GM04503 (cell line): ENCODE measurements around the gene SAMD4A.
A peak's percentile ranks its signal among the peaks of the same experiment; 100 is the strongest.

Experiments
- DNase-seq: peaks from one replicate; pipeline ENCODE4 v3.0.0-alpha.2; 2012; ENCODE audit warnings: low read depth

Gene SAMD4A

DNA sequence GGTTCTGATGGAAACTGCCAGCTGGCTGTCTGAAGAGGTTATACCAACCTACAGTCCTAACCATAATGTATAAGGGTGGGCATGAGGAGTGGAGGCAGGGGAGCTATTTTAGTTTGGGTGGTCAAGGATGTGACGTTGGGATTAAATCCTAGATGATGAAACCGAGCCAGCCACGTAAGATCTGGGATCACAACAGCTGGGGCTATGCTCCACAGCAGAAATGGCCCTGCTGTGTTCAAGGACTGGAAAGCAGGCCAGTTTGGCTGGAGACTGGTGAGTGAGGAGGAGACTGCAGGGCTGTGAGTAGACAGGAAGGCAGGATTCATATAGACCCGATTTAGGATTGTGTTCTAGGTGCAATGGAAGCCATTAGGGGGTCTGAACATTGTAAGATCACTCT is 66.1 kb downstream of the SAMD4A start:
- no peak for DNase-seq

DNA sequence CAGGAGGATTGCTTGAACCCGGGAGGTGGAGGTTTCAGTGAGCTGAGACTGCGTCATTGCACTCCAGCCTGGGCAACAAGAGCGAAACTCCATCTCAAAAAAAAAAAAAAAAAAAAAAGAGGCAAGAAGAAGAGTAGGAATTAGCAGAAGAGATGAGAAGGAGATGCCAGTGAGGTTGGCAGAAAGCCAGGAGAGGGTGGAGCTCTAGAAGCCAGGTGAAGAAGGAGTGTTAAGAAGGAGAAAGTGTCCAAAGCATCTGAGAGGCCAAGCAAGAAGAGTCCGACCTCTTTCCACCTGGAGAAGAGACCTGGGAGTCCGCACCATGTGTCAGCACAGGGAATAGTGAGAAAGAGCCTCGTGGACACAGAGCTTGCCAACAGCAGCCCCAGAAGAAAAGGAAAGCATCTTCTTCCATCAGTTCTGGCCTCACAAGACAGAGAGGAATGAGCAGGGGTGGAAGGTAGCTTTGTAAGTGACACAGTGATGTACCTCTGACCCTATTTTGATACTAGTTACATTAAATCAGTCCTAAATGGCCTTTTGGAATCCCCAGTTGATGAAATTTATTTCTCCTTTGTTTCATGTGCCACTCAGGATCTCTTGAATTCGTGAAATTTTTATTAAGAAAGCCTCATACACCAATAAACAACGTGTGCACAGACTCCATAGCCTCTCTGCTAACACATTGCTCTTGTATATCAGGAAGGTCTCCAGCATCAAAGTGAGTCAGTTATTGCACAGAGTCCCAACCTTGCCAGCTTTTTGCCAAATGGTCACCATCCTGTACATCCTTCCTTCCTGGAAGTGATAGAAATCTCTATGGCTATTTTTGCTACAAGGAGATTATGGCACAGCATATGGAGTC is 70.6 kb downstream of the SAMD4A start:
- no peak for DNase-seq

DNA sequence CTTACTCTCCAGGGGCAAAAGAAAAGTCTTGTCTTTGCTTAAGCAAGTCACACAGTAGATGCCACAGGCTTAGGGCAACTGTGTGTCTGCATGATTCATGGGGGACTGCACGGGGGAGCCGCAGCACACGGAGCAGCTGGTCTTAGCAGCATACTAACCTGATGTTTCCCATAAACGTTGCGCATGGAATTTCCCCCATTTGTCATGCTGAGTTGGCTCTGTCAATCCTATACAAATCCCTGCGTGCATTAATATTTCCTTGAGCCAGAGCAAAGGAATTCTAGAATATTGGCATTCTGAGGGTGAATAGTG is 71.2 kb downstream of the SAMD4A start:
- DNase-seq, result no peak

DNA sequence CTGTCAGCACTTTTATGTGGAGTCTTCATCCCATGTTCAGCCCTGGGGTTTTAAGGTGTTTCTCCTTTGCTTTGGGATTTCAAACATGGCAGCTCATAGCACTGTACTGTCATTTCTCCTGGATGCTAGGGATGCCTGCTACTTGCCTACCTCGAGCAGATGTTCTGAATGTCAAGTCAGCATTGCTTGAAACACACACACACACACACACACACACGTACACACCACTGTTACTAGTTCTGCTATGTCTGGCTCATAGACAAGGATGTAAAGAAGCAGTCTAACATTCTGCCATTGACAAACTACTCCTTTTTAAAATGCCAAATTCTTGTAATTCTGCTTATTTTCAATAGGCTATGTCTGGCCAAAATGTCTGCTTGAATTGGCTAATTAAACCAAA is 72.7 kb downstream of the SAMD4A start:
- no peak for DNase-seq

DNA sequence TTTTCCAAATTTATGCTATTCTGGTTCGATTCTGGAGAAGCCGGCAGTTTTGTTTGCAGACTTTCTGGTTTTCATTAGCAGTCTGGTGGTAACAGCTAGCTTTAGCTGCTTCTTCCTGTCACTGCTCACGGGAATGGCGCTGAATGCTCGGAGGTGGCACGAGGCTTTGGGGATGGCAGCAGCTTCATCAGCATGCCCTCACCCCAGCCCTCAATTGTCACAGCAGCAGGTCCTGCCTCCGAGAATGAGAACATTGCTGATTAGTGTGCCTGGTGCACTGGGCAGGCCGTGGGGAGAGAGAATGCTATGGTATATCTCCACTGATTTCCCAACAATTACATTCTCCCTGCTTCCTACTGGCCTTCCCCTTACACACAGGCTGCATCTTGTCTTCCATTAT is 73.6 kb downstream of the SAMD4A start:
- no peak for DNase-seq

DNA sequence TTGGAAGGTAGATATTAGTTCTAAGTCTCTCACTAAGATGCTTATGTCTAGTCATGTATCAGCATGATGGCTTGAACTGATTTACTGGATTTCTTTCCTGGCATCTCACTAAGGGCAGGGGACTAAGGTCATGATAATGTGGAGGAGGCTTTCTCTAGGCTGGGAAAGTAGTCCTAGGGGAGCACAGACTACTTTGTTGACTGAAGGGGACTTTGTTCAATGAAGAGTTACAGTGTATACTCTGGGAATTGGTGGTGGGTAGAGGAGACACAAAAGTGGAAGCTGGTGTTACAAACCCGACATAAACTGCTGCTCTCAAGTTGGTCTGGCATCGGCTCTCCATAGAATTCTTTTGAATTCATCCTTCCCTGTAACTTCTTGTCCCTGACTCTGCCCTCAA is 75.2 kb downstream of the SAMD4A start:
- DNase-seq, result no peak

DNA sequence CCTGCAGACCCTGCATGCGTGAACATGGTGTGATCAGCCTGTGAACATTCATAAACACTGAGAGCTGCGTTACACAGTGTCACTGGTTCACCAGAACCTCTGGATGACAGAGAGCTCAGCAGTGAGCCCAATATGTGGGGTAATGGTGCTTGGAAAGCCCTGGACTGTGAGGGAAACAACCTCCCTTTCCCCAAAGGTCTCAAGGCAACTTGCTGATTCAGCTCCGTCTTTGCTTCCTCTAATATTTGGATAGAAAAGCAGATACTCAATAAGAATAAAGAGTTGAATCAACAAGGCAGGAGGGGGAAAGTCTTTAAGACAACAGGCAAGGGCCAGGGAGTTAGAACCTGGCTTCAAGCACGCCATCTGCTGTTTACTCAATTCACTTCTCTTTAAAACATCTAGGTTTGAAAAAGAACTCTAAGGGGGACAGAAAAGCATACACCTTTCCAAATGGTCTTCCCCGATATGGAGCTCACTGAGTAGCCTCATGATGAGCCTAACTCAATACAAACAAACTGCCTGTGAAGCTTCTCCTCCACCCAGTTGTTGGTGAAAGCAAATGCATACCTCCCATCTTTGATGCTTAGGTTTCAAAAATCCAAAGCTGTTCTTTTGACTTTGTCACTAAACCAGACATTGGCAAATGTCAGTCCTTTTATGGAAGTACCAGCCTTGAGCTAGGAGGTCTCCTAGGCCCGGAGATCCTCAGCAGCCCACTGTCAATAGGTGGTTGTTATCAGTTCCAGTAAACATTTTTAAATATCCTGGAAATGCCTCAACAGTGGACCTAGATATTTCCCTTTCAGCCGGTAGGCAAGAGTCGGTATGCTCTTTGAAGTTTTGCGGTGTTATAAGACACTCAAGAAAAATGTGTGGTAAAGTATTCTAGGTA is 76.1 kb downstream of the SAMD4A start:
- no peak for DNase-seq

DNA sequence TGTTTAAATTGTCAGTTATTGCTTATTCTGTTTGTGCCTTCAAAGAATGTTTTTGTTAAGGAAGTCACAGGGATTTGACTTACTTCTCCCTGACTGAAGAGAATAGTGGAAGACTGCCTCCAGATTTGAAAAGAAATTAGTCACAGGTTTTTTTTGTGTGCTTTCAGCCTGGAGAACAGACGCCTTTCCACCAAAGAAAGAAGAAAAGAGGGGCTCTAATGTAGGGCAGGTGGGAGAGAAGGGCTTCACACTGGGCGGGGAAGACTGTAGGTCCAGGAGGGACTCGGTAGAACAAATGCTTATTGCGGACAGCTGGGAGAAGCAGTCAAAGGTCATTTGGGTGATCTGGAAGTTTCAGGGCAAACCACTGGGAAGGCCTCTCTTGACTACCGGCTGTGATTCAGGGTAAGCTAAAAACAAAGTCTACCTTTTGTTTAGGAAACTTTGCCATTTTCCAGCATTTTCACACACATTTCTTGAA is 76.8 kb downstream of the SAMD4A start:
- no peak for DNase-seq

DNA sequence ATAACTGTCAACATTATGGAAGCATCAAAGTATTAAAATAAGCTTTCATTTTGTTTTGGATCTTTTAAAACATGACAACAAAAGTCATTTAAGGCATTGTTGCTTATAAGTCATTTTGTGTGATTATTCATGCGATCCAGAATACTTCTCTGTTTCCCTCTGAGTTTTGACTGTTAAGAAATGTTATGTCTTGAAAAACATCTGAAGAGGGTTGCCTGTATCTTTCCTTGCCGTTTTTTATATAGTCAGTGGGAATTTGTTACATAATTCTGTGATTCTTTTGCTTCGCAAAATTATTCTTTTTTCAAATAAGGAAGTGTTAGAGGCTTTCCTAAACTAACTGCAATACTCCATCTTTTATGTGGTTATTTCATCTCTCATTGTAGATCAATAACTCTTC is 78.7 kb downstream of the SAMD4A start:
- no peak for DNase-seq

DNA sequence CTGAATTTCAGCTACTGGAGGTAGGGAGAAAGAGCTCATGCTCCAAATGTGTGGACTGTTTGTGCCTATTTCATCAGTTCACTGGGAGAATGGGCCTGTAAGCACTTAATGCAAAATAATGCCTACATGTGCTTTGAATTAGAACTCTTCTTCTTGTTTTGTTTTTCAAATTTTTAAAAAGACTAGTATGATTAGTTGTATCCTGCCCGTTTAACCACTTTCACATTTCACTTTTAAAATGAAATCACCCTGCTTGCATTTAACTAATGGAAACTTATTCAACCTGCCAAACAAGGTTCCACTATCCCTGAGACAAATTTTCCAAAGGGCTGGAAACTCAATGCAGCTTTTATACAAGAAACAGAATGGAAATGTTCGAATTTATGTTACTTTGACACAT is 79.7 kb downstream of the SAMD4A start:
- no peak for DNase-seq

DNA sequence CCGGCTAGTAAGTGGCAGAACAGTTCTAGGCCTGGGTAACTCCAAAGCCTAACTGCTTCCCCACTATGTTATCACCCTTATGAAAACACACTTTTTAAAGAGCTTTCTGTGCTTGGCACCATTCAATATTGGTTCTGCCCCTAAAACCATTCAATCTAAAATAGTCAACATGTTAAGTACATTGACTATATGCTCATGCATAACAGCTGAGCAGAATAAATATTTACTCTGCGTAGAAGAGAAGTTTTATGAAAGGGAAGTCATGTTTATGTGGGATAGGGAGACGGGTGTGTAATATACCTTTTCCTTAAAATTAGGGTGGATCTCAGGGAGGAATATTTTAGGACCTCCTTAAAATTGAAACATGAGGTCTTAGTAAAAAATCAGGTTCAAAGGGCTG is 80.5 kb downstream of the SAMD4A start:
- DNase-seq, result no peak

DNA sequence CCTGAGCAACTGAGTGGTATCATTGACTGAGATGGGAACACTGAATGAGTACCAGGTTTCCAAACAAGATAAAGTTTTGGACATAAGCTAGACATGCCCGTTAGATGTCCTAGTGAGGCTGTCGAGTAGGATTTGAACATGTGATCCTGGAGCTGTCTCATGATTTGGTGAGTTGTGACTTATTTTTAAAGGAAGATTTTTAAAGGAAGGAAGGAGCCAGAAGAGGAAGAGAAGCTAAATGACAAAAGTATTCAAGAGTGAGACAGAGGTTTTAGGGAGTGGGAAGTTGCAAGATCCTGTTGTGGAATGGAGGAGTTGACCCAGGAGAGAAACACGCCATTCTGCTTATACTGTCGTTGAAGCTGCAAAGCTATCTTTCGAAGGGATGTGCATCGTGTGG is 82.1 kb downstream of the SAMD4A start:
- no peak for DNase-seq

DNA sequence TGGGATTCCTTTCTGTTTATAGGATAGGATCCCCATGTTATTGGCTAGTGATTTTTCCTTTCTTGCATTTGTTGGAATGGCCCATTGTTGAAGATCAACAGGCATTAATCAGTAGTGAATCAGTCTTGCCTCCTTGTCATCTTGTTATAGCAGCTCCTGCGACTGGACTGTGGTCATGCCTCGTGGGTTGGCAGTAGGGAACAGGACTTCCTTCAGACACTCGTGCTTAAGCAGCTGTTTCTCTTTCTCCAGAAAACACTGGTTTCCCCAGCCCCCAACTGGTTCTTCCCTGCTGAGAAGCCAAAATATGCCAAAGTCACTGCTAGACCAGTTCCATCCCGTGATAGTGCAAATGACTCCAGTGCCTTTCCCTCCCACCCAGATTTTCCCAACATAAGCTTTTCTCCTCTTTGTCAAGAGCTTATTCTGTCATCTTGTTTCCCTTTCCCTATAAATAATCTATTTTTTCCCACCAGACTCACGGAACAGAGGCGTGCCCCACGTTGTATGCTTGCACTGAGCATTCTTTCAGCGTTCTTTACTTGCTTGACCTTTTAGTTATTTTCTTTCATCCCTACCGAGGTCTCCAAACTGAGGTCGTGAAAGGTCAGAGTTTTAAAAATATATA is 83.5 kb downstream of the SAMD4A start:
- peak; percentile 83 for DNase-seq

DNA sequence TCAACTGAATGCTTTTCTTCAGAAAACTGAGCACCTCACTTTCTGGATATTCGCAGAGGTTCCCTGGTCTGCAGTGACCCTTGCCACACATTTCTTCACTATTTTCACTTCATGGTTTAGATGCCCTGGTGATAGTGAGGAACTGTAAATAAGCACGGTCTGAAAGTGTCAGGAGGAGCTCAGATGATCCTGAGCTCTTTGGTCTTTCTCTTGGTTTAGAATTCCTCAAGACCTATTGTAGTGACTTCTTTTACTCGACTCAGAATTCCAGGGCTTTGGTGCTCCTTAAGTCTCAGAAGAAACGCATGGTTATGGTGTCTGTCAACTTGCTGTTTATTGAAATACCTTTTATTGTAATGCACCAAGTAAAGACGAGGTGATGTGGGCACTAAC is 84.0 kb downstream of the SAMD4A start:
- no peak for DNase-seq

DNA sequence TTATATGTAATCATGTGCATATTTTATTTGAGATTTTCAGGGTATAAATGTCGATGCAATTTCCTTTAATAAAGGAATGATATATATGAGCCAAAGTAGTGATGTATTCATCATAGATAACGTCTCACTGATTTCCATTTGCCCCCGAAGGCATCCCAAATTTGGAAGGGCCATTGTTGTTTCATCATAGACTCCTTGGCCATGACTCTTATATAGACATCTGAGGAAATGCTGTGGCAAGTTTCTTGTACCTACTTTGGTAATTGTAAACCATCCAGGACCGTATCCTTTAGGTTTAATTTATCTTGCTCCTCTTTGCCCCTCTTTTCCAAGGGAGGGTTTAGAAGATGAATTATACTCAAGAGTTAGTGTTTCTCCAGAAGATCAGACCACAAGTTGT is 84.7 kb downstream of the SAMD4A start:
- no peak for DNase-seq

DNA sequence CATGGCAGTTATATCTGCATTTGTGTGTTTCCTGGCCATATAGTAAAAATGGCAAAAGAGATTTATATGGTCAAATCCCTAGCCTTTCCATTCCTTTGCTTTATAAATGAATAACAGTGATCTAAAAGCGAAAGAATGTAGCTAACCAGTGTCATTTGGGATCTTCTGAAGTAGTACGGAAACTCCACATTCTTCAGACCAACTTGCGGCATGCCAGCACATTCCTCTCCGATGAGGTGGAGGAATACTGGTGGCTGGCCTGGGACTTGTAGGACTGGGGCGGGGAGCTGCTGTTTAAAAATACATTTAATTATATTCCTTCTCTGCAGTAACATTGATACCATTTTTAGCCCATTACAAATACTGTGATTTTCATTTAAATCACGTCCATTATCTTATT is 85.3 kb downstream of the SAMD4A start:
- DNase-seq, result peak; percentile 99

DNA sequence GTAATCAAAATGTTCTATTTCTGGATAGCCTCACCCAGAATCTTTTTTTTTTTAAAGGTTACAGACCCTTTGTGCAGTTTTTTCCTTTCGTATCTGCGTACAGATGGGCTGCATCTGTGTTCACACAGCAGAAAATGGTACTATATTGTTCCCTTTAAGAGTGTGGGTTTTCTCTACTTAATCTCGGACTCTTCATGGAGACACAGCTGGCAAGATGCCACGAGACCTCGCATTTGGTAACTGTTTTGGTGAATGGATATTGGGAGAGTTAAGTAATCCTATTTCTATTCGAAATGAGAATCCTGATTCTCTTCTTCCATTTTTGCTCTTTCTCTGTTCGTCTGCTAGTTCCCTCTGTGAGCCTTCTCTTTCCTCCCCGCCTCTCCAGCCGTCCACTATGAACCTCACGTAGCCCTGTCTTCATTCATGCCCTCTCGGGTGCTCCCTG is 85.7 kb downstream of the SAMD4A start:
- no peak for DNase-seq

DNA sequence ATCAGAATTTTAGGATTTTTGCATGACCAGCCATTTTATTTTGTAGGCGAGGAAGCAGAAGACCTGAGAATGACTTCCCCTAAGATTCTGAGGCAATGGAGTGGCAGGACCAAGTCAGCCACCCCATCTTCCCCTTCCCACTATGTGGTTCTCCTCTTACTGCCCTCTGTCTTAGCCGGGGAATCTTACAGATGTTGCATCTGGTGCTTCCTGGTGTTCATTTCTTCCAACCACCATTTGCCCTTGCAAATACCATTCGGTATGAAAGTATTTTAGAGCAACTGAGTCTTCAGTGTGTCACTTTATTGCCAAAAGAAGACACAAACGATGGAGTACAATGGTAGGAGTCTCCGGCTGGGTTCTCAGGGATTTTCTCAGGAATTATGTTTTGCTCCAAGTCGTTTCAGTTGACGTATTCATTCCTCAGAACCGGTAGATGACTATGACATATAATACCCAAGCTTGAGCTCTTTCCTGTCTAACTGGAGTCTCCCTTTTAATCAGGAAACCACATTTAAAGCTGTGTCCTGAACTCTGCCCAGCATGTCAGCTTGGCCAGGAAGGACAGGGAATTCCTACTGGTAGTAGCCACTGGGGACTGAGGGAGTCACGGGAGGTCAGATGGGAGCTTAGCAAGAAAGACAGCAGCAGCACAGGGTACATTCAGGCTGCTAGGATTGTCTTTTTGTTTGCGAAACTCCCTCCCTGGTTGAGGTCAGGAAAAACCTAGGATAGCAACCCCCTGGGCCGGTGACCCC is 87.0 kb downstream of the SAMD4A start:
- DNase-seq, result peak; percentile 83

DNA sequence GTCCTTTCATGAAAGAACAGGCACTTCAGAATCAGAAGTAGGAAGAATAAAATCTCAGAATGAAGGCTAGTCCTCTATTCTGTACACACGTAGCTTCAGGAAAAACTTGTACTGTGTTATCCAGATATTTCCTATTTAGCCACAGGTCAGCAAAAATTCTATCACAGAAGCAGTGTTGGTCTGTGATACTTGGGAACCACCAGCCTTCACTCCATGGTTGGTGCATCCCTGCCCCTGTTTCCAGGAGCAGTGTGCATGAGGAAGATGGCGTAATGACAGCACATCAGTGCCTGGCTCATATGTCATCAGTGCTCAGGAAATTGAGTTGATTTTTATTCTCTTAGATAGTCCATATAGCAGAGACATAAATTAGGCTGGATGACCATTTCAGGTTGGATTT is 87.7 kb downstream of the SAMD4A start:
- no peak for DNase-seq

DNA sequence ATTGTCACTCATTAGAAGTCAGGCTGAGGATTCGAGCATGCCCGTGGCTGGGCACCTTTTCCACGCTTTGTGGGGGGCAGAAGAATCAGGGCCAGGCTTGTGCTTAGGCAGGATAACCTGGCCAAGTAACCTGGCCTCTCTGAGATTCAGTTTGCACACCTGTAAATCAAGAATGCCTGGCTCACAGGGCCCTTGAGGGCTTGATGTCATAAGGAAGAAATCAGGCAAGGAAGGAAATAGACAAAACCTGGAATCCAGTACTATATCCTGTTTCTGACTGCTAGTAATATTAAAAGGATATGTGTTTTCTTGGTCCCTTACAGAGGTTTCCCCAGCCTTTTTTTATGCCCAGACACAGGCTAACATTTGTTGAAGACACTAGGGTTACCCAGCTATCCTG is 91.9 kb downstream of the SAMD4A start:
- no peak for DNase-seq

DNA sequence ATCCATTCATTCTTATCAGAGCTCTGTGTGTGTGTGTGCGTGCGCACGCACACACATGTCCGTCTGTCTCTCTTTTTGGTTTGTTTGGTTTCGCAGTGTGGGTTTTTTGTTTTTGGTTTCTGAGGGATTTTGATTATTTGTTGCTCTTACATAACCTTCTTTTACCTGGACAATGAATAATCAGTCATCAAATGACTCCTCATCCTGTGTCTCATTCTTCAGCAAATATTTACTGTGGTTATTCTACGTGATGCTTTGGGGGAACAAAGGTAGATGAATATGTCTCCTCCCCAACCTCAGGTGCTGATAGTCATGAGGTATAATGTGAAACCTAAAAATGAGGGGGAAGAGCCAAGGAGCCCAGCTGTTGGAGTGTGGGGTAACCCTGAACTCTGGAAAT is 92.4 kb downstream of the SAMD4A start:
- DNase-seq, result no peak

DNA sequence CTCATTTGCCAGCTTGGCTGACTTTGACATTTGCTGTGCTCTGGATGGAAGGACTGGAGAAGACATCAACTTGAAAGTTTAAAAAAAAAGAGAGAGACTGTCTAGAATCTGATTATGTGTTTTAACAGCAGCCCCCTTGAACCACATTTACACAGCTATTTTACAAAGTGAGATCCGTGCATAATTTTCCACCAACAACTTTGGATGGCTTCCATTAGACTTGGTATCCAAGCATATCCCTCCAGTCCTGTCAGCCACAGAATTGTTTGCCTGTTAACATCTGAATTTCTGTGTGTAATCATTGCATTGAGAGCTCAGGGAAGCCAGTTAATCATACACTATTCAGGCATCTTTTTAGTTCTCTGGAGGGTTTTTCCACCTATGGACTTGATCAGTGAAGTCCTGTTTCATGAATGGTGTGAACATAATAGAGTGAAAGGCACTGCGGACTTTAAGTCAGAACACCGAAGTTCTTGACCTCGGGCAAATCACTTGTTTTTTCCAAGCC is 93.7 kb downstream of the SAMD4A start:
- DNase-seq, result no peak
